Memory B cell (primary cell): ENCODE data around the gene ACVR1B.
A peak's percentile ranks its signal among the peaks of the same experiment; 100 is the strongest.

Source experiments
- ATAC-seq: fragments of 150-1000 bp; cut with Tn5 transposase; 2 replicates; pipeline ENCODE4 v1.10.0; 2021; ENCODE audit warnings: low read depth, mild to moderate bottlenecking, moderate library complexity
- DNase-seq, 2 donors: peaks; one replicate each; pipeline ENCODE4 v3.0.0; 2022; ENCODE audit warnings: low spot score in 2 of 2
- H3K27ac Mint-ChIP-seq: one replicate; pipeline ENCODE4 v1.8.0; 2022; ENCODE audit warnings: mild to moderate bottlenecking, moderate library complexity, mixed read lengths
- H3K27me3 Mint-ChIP-seq: one replicate; pipeline ENCODE4 v1.8.0; 2022; ENCODE audit warnings: mixed read lengths
- H3K36me3 Mint-ChIP-seq: one replicate; pipeline ENCODE4 v1.8.0; 2022; ENCODE audit warnings: mild to moderate bottlenecking, mixed read lengths
- H3K4me1 Mint-ChIP-seq: one replicate; pipeline ENCODE4 v1.8.0; 2022; ENCODE audit warnings: mixed read lengths
- H3K4me3 Mint-ChIP-seq: one replicate; pipeline ENCODE4 v1.8.0; 2022; ENCODE audit warnings: mild to moderate bottlenecking, moderate library complexity, mixed read lengths
- H3K9me3 Mint-ChIP-seq: one replicate; pipeline ENCODE4 v1.8.0; 2022; ENCODE audit warnings: mixed read lengths

The ACVR1B gene

DNA sequence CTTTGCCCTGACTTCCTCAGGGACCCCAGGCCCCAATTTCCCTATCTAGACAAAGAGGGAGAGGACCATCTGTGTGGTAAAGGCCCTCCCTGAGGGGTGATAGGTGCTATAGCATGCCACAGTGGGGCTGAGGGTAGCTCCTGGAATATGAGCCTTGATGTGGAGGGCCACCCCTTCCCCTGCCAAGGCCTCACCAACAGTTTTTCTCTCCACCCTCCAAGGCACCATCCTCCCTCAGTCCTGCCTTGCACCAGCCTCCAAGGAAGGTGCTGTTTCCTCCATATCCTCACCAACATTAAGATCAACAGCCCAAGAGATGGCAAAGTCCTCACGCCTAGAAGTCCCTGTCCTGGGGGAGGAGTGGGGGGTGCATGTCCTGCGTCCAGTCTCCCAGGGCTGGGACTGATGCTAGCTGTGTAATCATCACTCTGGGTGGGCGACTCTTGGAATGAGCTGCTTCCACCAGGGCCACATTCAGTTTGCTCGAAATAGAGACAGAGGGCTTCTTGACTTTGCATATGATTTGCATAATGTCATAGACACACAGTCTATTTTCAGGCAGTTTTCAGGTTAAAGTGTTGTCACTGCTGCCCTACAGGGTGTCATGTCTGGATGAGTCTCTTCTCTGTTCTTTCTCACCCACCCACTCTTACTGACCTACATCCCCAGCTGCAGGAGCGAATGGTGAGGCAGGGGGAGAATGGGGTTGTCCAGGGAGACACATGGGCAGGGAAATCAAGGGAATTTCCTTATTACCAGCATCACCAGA, 26.8 kb upstream of the ACVR1B start:
- H3K4me3 Mint-ChIP-seq, result no peak overlapping the region
- ATAC-seq (peak; percentile 41), DNase-seq (no peak)
- H3K27me3 Mint-ChIP-seq, result no peaks in the 10 kb centered on the region
- H3K36me3 Mint-ChIP-seq, result no peaks in the 10 kb centered on the region
- no peak overlapping the region for H3K27ac Mint-ChIP-seq
- no peaks in the 10 kb centered on the region for H3K9me3 Mint-ChIP-seq
- peaks cover 24% of the 10 kb centered on the region for H3K4me1 Mint-ChIP-seq

DNA sequence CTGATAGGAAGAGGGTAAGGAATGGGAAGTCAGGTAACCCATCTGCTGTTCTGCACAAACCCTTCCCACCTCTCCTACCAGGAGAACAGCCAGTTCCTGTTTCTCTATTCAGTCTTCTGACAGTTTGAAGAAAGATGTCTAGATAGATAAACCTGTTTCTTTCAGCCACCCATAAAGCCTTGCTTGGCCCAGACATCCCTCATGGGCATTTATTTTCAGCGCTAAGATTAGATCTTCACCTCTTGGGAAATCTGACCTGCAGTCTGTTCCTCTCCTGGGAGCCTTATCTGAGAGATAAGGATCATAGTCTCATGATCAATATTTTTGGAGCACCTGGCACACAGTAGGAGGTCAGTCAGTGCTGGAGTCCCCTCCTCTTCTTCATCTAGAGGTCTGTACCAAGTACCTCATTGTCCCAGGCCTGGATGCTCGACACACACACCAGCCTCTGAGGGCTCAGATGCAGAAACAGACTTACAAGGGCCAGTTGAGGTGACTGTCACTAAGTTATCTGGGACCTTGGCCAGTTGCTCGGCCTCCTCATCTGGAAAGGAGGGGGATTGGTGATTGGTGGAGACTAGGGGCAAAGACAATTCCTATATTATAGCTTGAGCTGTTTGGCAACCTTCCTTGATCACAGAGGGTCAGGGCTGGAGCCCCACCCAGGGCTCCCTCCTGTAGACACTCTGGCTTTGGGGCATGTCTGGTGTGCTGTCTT, 26.0 kb upstream of the ACVR1B start:
- no peaks in the 10 kb centered on the region for H3K36me3 Mint-ChIP-seq
- no peaks in the 10 kb centered on the region for H3K27me3 Mint-ChIP-seq
- H3K27ac Mint-ChIP-seq, result no peak overlapping the region
- peaks cover 24% of the 10 kb centered on the region for H3K4me1 Mint-ChIP-seq
- no peaks in the 10 kb centered on the region for H3K9me3 Mint-ChIP-seq
- no peak overlapping the region for H3K4me3 Mint-ChIP-seq
- ATAC-seq, result no peak
- DNase-seq, result no peak

DNA sequence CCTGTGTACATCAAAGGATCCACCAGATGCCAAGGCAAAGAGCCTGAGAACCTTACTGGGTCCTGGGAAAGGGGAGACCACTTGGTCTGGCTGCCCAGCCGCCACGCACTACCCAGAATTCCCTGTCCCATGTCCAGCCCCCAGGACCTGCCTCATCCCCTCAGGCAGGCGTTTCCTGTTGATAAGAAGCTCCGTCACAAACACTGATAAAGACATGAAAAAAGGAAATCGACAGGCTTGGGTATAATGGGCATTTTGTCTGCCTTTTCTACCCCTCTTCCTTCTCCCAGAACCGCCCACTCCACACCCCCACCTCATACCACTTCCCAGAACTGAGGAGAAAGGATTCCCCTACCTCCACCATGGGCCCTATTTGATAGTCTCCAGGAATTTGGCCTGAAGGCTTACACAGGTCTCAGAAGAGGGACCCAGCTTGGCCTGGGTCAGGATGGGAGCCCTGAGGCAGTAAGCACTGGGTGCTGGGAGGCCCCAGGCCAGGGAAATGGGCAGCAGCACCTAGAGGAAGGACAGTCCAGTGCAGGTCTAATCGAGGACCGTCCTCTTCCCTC, 25.4 kb upstream of the ACVR1B start:
- ATAC-seq (no peak), DNase-seq (no peak)
- no peaks in the 10 kb centered on the region for H3K9me3 Mint-ChIP-seq
- H3K4me1 Mint-ChIP-seq, result peaks cover 24% of the 10 kb centered on the region
- H3K36me3 Mint-ChIP-seq, result no peaks in the 10 kb centered on the region
- no peaks in the 10 kb centered on the region for H3K27me3 Mint-ChIP-seq
- H3K4me3 Mint-ChIP-seq, result no peak overlapping the region
- no peak overlapping the region for H3K27ac Mint-ChIP-seq

DNA sequence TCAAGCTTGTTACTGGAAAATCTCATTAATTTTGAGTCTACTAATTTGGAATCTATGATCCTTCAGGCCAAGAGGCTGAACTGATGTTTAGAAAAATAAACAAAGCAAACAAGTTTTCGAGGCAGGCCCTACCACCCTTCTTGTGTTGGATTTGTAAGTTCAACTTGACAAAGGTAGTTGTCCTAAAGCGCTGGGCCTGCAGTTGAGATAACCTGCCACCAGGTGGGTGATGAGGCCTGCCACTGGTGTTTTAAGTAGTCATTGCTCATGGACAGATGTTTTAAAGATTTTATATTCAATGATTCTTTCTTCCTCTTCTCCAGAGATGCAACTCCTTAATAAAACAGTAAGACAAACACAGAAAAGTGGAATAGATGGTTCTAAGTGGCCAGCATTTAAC, 24.8 kb upstream of the ACVR1B start:
- DNase-seq (no peak), ATAC-seq (no peak)
- Mint-ChIP-seq H3K4me3 (no peak overlapping the region), H3K9me3 (no peaks in the 10 kb centered on the region), H3K27ac (no peak overlapping the region), H3K36me3 (no peaks in the 10 kb centered on the region), H3K4me1 (peaks cover 24% of the 10 kb centered on the region), H3K27me3 (no peaks in the 10 kb centered on the region)

DNA sequence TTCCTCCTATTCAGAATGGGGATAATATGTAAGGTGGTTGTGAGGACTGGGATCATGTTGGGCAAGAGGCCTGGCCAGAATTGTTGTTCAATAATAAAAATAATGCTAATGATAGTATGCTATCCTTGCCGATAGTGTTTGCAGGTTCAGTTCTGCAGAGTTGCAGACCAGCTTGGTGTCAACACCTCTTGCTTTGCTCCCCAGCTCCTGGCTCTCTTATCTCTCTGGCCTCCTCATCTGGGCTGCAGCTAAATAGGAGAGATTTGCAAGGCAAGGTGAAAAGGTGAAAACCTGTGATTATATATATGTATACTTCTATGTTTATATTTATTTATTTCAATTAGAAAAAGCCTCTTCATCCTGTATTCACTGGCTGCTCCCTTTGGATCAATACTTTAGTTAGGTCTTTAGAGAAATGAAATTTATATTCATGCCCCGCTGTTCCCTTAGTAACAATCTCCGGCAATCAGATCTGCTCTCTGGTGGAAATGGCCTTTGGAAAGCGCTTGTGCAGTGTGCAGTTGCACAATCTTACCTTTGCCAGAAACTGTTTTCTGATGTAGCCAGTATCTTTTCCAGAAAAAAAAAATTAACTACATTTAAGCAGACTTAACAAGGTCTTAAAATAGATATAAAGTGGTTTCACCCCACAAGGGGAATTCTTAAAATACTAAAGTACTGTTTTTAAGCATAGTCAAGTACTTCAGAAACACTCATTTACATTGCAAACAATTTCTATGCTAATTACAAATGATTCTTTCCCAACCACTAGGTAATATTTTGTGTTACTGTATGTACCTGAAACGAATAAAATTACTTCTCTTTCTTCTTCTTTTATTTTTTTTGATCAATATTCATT, 19.1 kb upstream of the ACVR1B start:
- no peak for ATAC-seq
- H3K9me3 Mint-ChIP-seq, result no peaks in the 10 kb centered on the region
- no peak overlapping the region for H3K4me3 Mint-ChIP-seq
- no peak overlapping the region for H3K27ac Mint-ChIP-seq
- no peak for DNase-seq
- H3K27me3 Mint-ChIP-seq, result peaks cover 8% of the 10 kb centered on the region
- no peaks in the 10 kb centered on the region for H3K4me1 Mint-ChIP-seq
- no peaks in the 10 kb centered on the region for H3K36me3 Mint-ChIP-seq

DNA sequence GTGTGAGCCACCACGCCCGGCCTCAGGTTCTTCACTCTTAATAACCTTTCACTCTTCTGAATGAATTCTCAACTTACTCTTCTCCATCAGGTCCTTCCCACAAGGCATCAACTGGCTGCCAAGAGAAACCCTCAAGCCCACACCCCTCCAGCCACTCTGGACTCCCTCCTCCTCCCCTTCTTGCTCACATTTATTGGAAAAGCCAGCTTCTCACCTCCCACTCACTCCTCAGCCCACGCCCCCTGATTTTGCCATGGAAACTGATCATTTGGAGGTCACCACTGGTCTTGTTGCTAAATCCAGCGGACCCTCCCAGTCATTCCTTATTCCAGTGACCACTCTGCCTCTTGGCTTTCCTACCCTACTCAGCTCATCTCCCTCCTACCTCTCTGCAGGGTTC, 17.4 kb upstream of the ACVR1B start:
- Mint-ChIP-seq H3K4me3 (no peak overlapping the region), H3K9me3 (no peaks in the 10 kb centered on the region), H3K4me1 (no peaks in the 10 kb centered on the region), H3K27me3 (peaks cover 8% of the 10 kb centered on the region), H3K36me3 (no peaks in the 10 kb centered on the region), H3K27ac (no peak overlapping the region)
- no peak for ATAC-seq
- no peak for DNase-seq

DNA sequence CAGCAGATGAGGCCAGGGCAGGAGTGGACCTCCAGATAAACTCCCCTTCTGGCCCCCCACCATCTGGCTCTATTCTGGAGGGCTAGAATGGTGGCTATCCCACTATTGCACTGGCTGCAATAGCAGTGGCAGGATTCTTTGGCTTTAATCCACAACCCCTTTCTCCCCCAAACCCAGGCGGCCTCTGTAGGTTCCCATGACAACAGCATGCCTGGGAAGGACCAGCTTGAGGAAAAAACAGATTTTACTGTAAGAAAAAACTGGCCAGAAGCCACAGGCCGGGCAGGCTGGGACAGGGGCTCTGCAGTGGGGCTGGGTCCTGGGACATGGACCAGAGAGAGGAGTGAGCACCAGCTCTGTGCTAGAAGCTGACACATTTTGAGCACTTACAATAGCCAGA, 13.6 kb upstream of the ACVR1B start:
- no peak for ATAC-seq
- H3K27ac Mint-ChIP-seq, result no peak overlapping the region
- H3K27me3 Mint-ChIP-seq, result peaks cover 24% of the 10 kb centered on the region
- DNase-seq, result no peak
- no peaks in the 10 kb centered on the region for H3K9me3 Mint-ChIP-seq
- H3K4me3 Mint-ChIP-seq, result no peak overlapping the region
- H3K4me1 Mint-ChIP-seq, result peaks cover 2% of the 10 kb centered on the region
- H3K36me3 Mint-ChIP-seq, result no peaks in the 10 kb centered on the region

DNA sequence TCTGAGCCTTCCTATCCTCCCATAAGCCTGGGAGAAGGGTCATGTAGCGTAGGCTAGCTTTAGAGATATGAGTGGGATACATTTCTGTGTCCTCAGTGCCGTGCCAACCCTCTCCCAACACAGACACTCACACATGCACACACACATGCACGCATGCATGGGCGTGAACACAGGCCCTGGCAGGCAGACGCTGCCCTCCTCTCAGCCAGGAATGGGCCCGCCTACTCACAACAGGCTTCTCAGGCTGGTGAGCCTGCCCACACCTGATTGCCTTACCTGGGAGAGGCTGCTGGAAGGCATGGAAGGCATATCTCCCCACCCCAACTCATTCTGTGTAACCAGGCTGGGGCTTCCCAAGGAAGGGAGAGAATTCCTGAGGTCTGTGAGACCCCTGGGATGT, 12.8 kb upstream of the ACVR1B start:
- H3K36me3 Mint-ChIP-seq, result no peaks in the 10 kb centered on the region
- H3K4me1 Mint-ChIP-seq, result peaks cover 2% of the 10 kb centered on the region
- H3K27ac Mint-ChIP-seq, result no peak overlapping the region
- ATAC-seq, result no peak
- H3K9me3 Mint-ChIP-seq, result no peaks in the 10 kb centered on the region
- peaks cover 28% of the 10 kb centered on the region for H3K27me3 Mint-ChIP-seq
- DNase-seq, result no peak
- H3K4me3 Mint-ChIP-seq, result no peak overlapping the region

DNA sequence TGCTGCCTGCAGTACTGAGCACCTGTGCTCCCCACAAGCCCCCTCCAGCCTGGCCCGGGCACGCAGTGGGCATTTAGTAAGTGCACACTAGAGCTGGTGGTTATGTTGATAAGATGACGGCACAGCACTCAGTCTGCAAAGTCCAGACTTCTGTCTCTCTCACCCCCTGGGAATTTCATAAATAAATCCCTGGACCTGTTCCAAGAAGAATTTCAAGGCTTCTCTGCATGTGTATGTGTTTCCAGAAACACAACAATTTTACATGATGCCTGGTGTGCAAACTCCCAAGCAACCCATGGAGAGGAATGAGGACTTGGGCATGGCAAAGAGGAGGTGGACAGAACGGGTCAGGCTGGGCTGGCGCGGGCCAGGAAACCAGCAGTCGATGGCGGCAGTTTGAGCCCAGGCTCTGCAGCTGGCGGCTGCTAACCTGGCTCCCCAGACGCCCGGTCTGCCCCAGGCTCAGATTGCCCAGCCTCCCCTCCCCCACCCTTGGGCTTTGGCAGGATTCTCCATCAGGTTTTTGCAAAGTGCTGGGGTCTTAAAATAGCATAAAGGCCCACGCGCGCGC, 10.4 kb upstream of the ACVR1B start:
- ATAC-seq (no peak), DNase-seq (no peak)
- Mint-ChIP-seq H3K4me3 (no peak overlapping the region), H3K36me3 (peaks cover 9% of the 10 kb centered on the region), H3K4me1 (peaks cover 2% of the 10 kb centered on the region), H3K9me3 (peaks cover 11% of the 10 kb centered on the region), H3K27ac (no peak overlapping the region), H3K27me3 (peaks cover 28% of the 10 kb centered on the region)

DNA sequence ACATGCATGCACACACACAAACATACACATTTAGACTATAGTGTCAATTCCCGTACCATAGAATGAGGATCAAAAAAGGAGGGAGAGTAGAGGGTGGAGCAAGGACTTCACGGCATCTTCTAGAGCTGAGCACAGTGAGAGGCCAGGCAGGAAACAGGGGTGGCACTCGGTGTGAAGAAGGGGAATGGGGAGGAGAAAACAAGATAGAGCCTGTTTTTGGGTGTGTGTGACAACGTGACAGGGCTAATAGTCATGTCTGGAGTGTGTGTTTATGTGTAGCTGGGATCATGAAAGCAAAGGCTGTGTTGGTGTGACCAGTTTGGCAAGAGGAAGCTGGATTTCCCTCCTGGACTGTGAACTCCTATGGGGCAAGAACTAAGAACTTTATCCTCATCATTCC, 9.9 kb upstream of the ACVR1B start:
- Mint-ChIP-seq H3K36me3 (peaks cover 9% of the 10 kb centered on the region), H3K27me3 (peaks cover 30% of the 10 kb centered on the region), H3K9me3 (peaks cover 11% of the 10 kb centered on the region), H3K27ac (no peak overlapping the region), H3K4me1 (peaks cover 2% of the 10 kb centered on the region), H3K4me3 (no peak overlapping the region)
- no peak for DNase-seq
- ATAC-seq, result no peak

DNA sequence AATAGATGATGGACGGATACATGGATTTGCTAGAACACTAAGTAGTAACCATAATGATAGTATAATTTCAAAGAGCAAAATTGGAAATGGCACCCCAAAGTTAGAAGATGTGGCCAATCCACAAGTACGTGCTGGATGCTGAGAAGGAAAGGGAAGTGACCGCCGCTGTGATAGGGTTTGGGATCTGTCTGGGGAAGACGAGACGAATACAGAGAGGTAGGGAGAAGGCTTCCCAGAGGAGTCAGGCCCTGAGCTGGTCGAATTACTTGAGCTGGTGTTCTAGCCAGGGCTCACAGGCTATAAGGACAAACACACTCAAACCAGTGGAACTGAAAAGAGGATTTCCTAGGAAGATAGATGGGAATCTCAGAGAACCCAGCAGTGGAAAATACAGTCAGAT, 9.4 kb upstream of the ACVR1B start:
- H3K27ac Mint-ChIP-seq, result no peak overlapping the region
- peaks cover 31% of the 10 kb centered on the region for H3K27me3 Mint-ChIP-seq
- H3K4me1 Mint-ChIP-seq, result peaks cover 2% of the 10 kb centered on the region
- H3K36me3 Mint-ChIP-seq, result peaks cover 9% of the 10 kb centered on the region
- no peak for DNase-seq
- no peak for ATAC-seq
- H3K9me3 Mint-ChIP-seq, result peaks cover 11% of the 10 kb centered on the region
- no peak overlapping the region for H3K4me3 Mint-ChIP-seq

DNA sequence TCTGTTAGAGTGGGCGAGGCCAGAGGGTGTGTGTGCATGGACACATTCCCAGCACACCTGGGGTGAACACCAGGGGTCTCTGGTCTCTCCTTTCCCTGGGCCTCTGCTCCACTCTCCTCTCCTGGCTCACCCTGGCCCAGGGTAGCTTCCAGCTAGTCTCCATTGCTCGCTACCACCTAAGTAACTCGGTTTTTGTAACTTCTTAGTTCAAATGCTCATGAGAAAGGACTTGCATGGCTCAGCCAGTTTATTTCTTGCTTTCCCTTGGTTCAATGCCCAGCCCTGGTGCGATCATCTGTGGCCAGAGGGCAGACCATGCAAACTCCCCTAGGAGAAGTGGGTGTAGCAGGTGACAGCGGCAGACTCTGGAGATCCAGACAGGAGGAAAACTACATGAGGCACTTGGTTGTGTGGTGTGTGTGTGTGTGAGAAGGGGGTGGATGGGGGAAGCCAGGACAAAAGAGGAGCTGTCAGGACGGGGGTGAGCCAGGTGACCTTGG, 8.9 kb upstream of the ACVR1B start:
- Mint-ChIP-seq H3K4me3 (no peak overlapping the region), H3K9me3 (peaks cover 11% of the 10 kb centered on the region), H3K36me3 (peaks cover 11% of the 10 kb centered on the region), H3K27me3 (peaks cover 34% of the 10 kb centered on the region), H3K27ac (no peak overlapping the region), H3K4me1 (peaks cover 2% of the 10 kb centered on the region)
- ATAC-seq, result no peak
- no peak for DNase-seq

DNA sequence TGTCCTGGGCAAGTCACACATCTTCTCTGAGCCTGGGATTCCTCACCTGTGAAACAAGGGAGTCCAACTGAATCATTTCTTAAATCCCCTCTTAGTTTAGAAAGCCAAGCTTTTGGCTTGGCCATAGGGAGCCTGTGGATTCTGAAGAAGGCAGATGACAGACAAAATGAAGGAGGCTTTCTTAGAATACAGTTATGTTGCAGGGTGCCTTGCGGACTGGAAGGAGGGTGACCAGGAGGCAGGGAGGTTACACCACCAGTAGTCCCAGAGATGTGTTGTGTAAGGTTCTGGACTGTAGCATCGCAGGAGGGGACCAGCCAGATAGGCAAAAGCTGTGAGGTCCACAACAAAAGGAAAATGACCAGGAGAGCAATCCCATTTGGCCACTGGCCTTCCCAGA, 8.2 kb upstream of the ACVR1B start:
- peaks cover 2% of the 10 kb centered on the region for H3K4me1 Mint-ChIP-seq
- DNase-seq, result no peak
- H3K27ac Mint-ChIP-seq, result no peak overlapping the region
- no peak overlapping the region for H3K4me3 Mint-ChIP-seq
- peaks cover 11% of the 10 kb centered on the region for H3K9me3 Mint-ChIP-seq
- peaks cover 11% of the 10 kb centered on the region for H3K36me3 Mint-ChIP-seq
- peaks cover 40% of the 10 kb centered on the region for H3K27me3 Mint-ChIP-seq
- ATAC-seq, result no peak
